AG09309 (cell line): ENCODE measurements around the gene CDKAL1.

ENCODE experiments used
- DNase-seq: peaks from one replicate; pipeline ENCODE4 v3.0.0-alpha.2; 2010; ENCODE audit warnings: low read depth
- H3K4me3 ChIP-seq: 2 replicates; pipeline ENCODE4 v1.5.1; 2011; ENCODE audit warnings: mild to moderate bottlenecking, low read depth, low read length, moderate library complexity; ENCODE audit not compliant: control insufficient read depth
- TF ChIP-seq, protein P1 (sequence below): IDR thresholded peaks from 2 replicates; pipeline ENCODE4 v1.5.1; 2011; ENCODE audit warnings: mild to moderate bottlenecking, low read depth, low read length, inconsistent platforms; ENCODE audit not compliant: insufficient read depth, control insufficient read depth; ENCODE audit errors: missing control alignments

The CDKAL1 gene

DNA sequence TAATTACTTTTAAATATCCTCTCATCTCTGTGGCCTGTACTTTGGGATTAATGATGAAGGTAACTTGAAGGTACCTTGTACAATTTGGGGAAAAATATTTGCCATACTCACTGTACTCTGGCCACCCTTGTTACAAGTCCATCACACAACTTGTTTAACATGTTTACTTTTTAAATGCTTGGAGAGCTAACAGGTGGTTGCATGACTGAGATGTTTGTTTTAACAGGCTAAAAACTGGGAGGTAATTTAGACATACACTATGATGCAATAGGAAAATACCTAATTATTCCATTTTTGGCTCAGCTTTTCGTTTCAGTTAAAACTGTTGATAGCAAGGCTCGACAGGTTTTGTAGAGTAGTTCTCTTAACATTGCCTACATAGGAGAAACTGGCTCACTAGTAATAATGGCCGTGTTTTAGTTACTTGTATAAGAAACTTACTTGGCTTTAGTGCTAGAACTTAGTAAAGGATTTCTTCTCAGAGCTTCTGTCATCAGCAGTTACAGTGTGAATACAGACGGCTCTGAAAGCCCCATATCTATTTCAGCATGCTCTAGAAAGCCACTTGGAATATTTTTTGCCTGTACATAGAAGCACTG is 569.5 kb downstream of the CDKAL1 start:
- no peak overlapping the region for H3K4me3 ChIP-seq
- DNase-seq, result no peak
- TF ChIP-seq, protein P1, sequence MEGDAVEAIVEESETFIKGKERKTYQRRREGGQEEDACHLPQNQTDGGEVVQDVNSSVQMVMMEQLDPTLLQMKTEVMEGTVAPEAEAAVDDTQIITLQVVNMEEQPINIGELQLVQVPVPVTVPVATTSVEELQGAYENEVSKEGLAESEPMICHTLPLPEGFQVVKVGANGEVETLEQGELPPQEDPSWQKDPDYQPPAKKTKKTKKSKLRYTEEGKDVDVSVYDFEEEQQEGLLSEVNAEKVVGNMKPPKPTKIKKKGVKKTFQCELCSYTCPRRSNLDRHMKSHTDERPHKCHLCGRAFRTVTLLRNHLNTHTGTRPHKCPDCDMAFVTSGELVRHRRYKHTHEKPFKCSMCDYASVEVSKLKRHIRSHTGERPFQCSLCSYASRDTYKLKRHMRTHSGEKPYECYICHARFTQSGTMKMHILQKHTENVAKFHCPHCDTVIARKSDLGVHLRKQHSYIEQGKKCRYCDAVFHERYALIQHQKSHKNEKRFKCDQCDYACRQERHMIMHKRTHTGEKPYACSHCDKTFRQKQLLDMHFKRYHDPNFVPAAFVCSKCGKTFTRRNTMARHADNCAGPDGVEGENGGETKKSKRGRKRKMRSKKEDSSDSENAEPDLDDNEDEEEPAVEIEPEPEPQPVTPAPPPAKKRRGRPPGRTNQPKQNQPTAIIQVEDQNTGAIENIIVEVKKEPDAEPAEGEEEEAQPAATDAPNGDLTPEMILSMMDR, result no peak

- TF ChIP-seq, protein P1, result no peak
- no peak overlapping the region for H3K4me3 ChIP-seq
- DNase-seq, result no peak
Observed at GRCh38 chr6:21104288-21104687, 570.0 kb downstream of the CDKAL1 start.

DNA sequence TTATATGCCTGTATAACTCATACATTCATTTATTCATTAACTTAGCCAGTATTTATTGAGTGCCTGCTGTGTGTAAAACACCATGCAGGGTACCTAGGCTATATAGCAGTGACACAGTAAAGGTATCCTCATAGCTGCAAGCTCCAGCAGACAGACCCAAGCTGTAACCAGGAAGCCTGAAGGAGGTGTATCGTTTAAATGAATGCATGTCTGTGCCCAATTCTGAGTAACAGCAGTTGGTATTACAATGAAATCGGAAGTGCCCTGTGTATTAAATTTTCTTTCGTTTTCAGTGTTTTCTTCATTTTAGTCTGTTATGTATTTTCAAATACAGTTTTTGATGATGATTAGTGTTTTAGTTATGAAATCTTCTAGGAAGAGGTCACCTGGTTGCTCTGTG is 573.5 kb downstream of the CDKAL1 start:
- TF ChIP-seq, protein P1, result no peak
- DNase-seq, result no peak
- H3K4me3 ChIP-seq, result no peak overlapping the region

DNA sequence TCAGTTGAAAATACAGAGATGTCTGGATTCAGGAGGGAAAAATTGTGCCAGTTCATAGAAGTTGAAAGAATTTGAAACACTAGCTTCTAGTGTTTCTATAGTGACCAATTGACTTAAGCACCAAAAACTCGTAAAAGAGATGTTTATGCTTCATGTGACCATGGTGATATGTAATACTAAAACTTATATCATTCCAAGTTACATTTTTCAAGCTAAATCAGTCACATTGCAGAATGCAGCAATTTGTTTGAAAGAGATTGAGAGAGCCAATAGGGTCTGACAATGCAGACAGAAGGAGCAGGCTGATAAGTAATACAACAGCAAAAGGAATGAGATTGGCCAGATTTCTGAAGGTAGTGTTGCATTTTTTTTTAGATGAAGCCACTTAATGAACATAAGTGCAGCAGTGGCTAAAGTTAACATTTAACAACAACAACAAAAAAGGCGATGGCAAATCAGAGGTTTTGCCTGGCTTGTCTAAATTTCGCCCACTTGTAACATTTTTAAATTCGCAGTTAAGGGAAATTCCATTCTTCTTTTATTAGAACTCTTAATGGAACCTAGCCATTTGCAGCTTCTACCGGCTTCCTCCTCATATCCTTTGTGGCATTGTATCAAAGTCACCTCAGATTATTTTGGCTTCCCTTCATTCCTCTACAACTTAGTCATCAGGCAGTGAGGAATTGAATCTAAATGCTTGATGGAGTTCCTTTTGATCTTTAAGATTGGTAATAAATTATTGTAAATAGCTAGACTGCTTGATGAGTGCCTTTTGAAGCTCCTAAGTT is 575.3 kb downstream of the CDKAL1 start:
- TF ChIP-seq, protein P1, result no peak
- no peak overlapping the region for H3K4me3 ChIP-seq
- peak; percentile 52 for DNase-seq

- DNase-seq, result no peak
- H3K4me3 ChIP-seq, result no peak overlapping the region
- TF ChIP-seq, protein P1, result no peak
Observed at GRCh38 chr6:21110684-21111083, 576.4 kb downstream of the CDKAL1 start.

- TF ChIP-seq, protein P1, result no peak
- no peak overlapping the region for H3K4me3 ChIP-seq
- DNase-seq, result no peak
Observed at GRCh38 chr6:21111093-21111725, 577.0 kb downstream of the CDKAL1 start.
